HepG2 (cell line): Measurements from ENCODE around the gene KRTAP10-2. TPM values are rescaled to one million over a fixed set of nuclear protein-coding genes. Genes with fewer than 3 reads are reported as not detected.

Experiments used
- AKAP8 ChIP-seq: sonication (generic); formaldehyde crosslinking; IDR thresholded peaks from 2 replicates; pipeline ENCODE4 v1.5.1; 2020; ENCODE audit warnings: mild to moderate bottlenecking, missing genetic modification reagents
- PTBP1 ChIP-seq: fragments of 200-400 bp; formaldehyde crosslinking; IDR thresholded peaks from 2 replicates; pipeline ENCODE4 v1.6.1; 2018; ENCODE audit warnings: low read length, low read depth; ENCODE audit not compliant: poor library complexity, severe bottlenecking
- SRSF1 ChIP-seq: fragments of 200-400 bp; formaldehyde crosslinking; optimal IDR thresholded peaks from 2 replicates; pipeline ENCODE3; 2017; ENCODE audit warnings: mild to moderate bottlenecking, low read depth, low read length, moderate library complexity
- SRY ChIP-seq: sonication (generic); formaldehyde crosslinking; IDR thresholded peaks from 2 replicates; pipeline ENCODE4 v1.8.0; 2022; ENCODE audit warnings: mild to moderate bottlenecking, missing genetic modification reagents
- SSRP1 ChIP-seq: IDR thresholded peaks from 2 replicates; pipeline ENCODE4 v1.6.1; 2016; ENCODE audit warnings: control low read depth
- TP53 ChIP-seq: sonication (generic); formaldehyde crosslinking; conservative IDR thresholded peaks from 2 replicates; pipeline ENCODE4 v1.4.0; 2020; ENCODE audit warnings: missing genetic modification reagents
- ZBTB1 ChIP-seq: sonication (generic); formaldehyde crosslinking; IDR thresholded peaks from 2 replicates; pipeline ENCODE4 v1.4.0; 2020; ENCODE audit warnings: missing genetic modification reagents, borderline replicate concordance
- ZBTB38 ChIP-seq: sonication (generic); formaldehyde crosslinking; IDR thresholded peaks from 2 replicates; pipeline ENCODE4 v1.5.1; 2020; ENCODE audit warnings: mild to moderate bottlenecking, missing genetic modification reagents
- ZBTB7B ChIP-seq: sonication (generic); formaldehyde crosslinking; IDR thresholded peaks from 2 replicates; pipeline ENCODE4 v1.4.0; 2020; ENCODE audit warnings: missing genetic modification reagents
- ZNF17 ChIP-seq: sonication (generic); formaldehyde crosslinking; IDR thresholded peaks from 2 replicates; pipeline ENCODE4 v1.5.0; 2020; ENCODE audit warnings: mild to moderate bottlenecking, missing genetic modification reagents
- ZNF354B ChIP-seq: sonication (generic); formaldehyde crosslinking; IDR thresholded peaks from 2 replicates; pipeline ENCODE4 v1.8.0; 2022; ENCODE audit warnings: mild to moderate bottlenecking, missing genetic modification reagents
- ZNF709 ChIP-seq: sonication (generic); formaldehyde crosslinking; IDR thresholded peaks from 2 replicates; pipeline ENCODE4 v1.5.0; 2020; ENCODE audit warnings: mild to moderate bottlenecking, missing genetic modification reagents
- ZNF781 ChIP-seq: sonication (generic); formaldehyde crosslinking; IDR thresholded peaks from 2 replicates; pipeline ENCODE4 v1.5.1; 2020; ENCODE audit warnings: borderline replicate concordance, mild to moderate bottlenecking, missing genetic modification reagents; ENCODE audit errors: not compliant biosample characterization
- polyA plus RNA-seq, 8 experiments: library from polyadenylated mRNA; depleted of rRNA in 3 of 8; stranded (reverse) in 7 of 8; unstranded in 1 of 8; fragments of >200 nt; fragmentation: Illumina TruSeq in 4 of 8; extraction: Trizol in 4 of 8; gene quantifications; 2 replicates each; pipeline versions ENCODE4 v1.2.1 to v1.2.3, GENCODE V29; 2011 to 2016; ENCODE audit warnings: low read depth in 4 of 8, missing spikeins in 1 of 8, mixed read lengths in 1 of 8; ENCODE audit not compliant: insufficient read depth in 1 of 8
- total RNA-seq, 5 experiments: library from RNA; depleted of rRNA; stranded (reverse); fragments of >200 nt; fragmentation: Illumina TruSeq; extraction: Trizol; gene quantifications; 2 replicates each; pipeline ENCODE4 v1.2.3, GENCODE V29; 2016; ENCODE audit warnings: low read depth in 1 of 5
- TF ChIP-seq, protein P1 (sequence below): sonication (generic); formaldehyde crosslinking; IDR thresholded peaks from 2 replicates; pipeline ENCODE4 v1.9.0; 2021; ENCODE audit warnings: mild to moderate bottlenecking, missing genetic modification reagents
- TF ChIP-seq, protein P2 (sequence below): IDR thresholded peaks from 2 replicates; pipeline ENCODE4 v1.6.1; 2012; ENCODE audit warnings: inconsistent platforms
- TF ChIP-seq, protein P3 (sequence below): sonication (generic); formaldehyde crosslinking; IDR thresholded peaks from 2 replicates; pipeline ENCODE4 v1.4.0; 2020; ENCODE audit warnings: missing genetic modification reagents, low read depth, mild to moderate bottlenecking, borderline replicate concordance
- TF ChIP-seq, protein P4 (sequence below): sonication (generic); formaldehyde crosslinking; IDR thresholded peaks from 2 replicates; pipeline ENCODE4 v1.4.0; 2020; ENCODE audit warnings: missing genetic modification reagents, borderline replicate concordance

The KRTAP10-2 gene
- total and polyA plus RNA-seq, 2 of the 13 experiments (the other 11 are each of a cell fraction or from before 2014, with no cell fraction given), result not detected

DNA sequence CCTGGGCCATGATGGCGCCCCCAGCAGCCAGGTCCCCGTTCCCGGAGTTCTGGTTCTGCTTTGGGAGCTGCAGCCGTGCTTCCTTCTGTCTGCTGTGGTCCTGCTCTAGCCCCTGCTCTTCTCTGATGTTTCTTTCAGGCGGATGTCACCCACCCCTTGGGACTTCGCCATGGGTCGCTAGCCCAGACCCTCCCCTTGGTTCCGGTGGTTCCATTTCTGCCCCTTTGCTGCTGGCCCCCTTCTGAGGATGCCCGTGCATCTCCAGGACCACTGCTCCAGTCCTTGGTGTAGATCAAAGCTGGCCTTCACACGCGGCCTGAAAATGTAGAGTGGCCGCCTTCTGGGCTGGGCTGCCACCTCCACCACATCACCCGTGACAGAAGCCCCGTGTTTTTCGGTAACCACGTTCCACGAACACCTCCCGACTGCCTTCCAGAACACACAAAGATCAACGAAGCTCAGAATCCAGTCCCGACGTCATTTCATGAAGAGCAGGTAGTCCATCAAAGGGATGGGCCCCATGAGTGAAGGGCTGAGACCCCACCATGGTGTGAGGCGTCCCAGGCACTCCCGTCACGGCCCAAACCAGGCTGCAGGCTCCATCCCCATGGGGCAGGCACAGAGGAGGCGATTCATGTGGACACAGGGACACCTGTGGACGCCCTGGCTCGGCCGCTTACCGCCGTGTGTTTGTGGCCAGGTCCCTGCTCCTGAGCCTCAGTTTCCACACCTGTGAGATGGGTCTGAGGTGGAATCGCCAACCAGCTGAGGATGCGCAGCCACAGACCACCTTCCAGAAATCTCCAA, 35.7 kb downstream of the KRTAP10-2 start (continued):
- TF ChIP-seq, protein P1, sequence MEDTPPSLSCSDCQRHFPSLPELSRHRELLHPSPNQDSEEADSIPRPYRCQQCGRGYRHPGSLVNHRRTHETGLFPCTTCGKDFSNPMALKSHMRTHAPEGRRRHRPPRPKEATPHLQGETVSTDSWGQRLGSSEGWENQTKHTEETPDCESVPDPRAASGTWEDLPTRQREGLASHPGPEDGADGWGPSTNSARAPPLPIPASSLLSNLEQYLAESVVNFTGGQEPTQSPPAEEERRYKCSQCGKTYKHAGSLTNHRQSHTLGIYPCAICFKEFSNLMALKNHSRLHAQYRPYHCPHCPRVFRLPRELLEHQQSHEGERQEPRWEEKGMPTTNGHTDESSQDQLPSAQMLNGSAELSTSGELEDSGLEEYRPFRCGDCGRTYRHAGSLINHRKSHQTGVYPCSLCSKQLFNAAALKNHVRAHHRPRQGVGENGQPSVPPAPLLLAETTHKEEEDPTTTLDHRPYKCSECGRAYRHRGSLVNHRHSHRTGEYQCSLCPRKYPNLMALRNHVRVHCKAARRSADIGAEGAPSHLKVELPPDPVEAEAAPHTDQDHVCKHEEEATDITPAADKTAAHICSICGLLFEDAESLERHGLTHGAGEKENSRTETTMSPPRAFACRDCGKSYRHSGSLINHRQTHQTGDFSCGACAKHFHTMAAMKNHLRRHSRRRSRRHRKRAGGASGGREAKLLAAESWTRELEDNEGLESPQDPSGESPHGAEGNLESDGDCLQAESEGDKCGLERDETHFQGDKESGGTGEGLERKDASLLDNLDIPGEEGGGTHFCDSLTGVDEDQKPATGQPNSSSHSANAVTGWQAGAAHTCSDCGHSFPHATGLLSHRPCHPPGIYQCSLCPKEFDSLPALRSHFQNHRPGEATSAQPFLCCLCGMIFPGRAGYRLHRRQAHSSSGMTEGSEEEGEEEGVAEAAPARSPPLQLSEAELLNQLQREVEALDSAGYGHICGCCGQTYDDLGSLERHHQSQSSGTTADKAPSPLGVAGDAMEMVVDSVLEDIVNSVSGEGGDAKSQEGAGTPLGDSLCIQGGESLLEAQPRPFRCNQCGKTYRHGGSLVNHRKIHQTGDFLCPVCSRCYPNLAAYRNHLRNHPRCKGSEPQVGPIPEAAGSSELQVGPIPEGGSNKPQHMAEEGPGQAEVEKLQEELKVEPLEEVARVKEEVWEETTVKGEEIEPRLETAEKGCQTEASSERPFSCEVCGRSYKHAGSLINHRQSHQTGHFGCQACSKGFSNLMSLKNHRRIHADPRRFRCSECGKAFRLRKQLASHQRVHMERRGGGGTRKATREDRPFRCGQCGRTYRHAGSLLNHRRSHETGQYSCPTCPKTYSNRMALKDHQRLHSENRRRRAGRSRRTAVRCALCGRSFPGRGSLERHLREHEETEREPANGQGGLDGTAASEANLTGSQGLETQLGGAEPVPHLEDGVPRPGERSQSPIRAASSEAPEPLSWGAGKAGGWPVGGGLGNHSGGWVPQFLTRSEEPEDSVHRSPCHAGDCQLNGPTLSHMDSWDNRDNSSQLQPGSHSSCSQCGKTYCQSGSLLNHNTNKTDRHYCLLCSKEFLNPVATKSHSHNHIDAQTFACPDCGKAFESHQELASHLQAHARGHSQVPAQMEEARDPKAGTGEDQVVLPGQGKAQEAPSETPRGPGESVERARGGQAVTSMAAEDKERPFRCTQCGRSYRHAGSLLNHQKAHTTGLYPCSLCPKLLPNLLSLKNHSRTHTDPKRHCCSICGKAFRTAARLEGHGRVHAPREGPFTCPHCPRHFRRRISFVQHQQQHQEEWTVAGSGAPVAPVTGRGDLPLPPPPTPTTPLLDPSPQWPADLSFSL, result 0 out of 2 replicates have a peak, but pooled peaks have one; percentile 37
- TF ChIP-seq ZNF709, result no peak
- TF ChIP-seq, protein P2, sequence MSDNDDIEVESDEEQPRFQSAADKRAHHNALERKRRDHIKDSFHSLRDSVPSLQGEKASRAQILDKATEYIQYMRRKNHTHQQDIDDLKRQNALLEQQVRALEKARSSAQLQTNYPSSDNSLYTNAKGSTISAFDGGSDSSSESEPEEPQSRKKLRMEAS, result peak; percentile 11; the same call in 1 of the 2 replicates
- TF ChIP-seq PTBP1, result no peak
- TF ChIP-seq ZNF17 (CRISPR knock-in tag), result no peak
- TF ChIP-seq ZNF354B (CRISPR knock-in tag), result 0 out of 2 replicates have a peak, but pooled peaks have one; percentile 50
- TF ChIP-seq TP53 (CRISPR knock-in tag), result no peak
- no peak for TF ChIP-seq ZNF781 (CRISPR knock-in tag)
- no peak for TF ChIP-seq ZBTB1 (CRISPR knock-in tag)
- peak; percentile 31; the same call in 1 of the 2 replicates for TF ChIP-seq SSRP1
- TF ChIP-seq, protein P3, sequence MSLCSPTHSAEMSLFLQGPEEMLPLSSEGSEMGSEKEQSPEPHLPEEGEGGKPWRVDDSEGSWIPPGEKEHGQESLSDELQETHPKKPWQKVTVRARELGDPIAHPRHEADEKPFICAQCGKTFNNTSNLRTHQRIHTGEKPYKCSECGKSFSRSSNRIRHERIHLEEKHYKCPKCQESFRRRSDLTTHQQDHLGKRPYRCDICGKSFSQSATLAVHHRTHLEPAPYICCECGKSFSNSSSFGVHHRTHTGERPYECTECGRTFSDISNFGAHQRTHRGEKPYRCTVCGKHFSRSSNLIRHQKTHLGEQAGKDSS (CRISPR knock-in tag), result no peak
- TF ChIP-seq, protein P4, sequence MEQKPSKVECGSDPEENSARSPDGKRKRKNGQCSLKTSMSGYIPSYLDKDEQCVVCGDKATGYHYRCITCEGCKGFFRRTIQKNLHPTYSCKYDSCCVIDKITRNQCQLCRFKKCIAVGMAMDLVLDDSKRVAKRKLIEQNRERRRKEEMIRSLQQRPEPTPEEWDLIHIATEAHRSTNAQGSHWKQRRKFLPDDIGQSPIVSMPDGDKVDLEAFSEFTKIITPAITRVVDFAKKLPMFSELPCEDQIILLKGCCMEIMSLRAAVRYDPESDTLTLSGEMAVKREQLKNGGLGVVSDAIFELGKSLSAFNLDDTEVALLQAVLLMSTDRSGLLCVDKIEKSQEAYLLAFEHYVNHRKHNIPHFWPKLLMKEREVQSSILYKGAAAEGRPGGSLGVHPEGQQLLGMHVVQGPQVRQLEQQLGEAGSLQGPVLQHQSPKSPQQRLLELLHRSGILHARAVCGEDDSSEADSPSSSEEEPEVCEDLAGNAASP (CRISPR knock-in tag), result no peak
- TF ChIP-seq SRY (CRISPR knock-in tag), result no peak
- peak; percentile 81; the same call in 1 of the 2 replicates for TF ChIP-seq AKAP8
- peak; percentile 29; the same call in 1 of the 2 replicates for TF ChIP-seq ZBTB7B (CRISPR knock-in tag)
- peak; percentile 49 for TF ChIP-seq SRSF1
- peak; percentile 59; the same call in 1 of the 2 replicates for TF ChIP-seq ZBTB38 (CRISPR knock-in tag)
